GM23338 (cell line): ENCODE measurements around the gene GPRIN2.
"Not testable (repeated sequence)": the region's sequence is repeated elsewhere in the genome, so short reads cannot be mapped to it uniquely, and the experiment has no call there.

Experiments used
- CREB1 ChIP-seq: fragments of 250-450 bp; sonication (Bioruptor Pico); IDR thresholded peaks from 2 replicates; pipeline ENCODE4 v1.5.0; 2020; ENCODE audit warnings: low read depth, mild to moderate bottlenecking, moderate library complexity
- EZH2 ChIP-seq: fragments of 200-600 bp; sonication (generic); IDR thresholded peaks from one replicate; pipeline ENCODE4 v1.8.0; 2017; ENCODE audit warnings: antibody characterized with exemption, mild to moderate bottlenecking, low read depth; ENCODE audit not compliant: unreplicated experiment
- EZH2phosphoT487 ChIP-seq: fragments of 200-600 bp; sonication (generic); IDR thresholded peaks from one replicate; pipeline ENCODE4 v1.8.1; 2018; ENCODE audit warnings: antibody characterized with exemption; ENCODE audit not compliant: unreplicated experiment
- POLR2AphosphoS5 ChIP-seq: IDR thresholded peaks from 2 replicates; pipeline ENCODE4 v1.6.1; 2016; ENCODE audit warnings: antibody characterized with exemption, low read depth
- TF ChIP-seq, protein P1 (sequence below), 2 experiments: fragments of 200-600 bp in 1 of 2; sonication (generic) in 1 of 2; conservative IDR thresholded peaks; 2 replicates each; pipeline versions ENCODE4 v1.5.1 to v1.6.1; 2016 to 2017; ENCODE audit warnings: antibody characterized with exemption in 2 of 2, low read depth in 2 of 2, mild to moderate bottlenecking in 2 of 2, moderate library complexity in 1 of 2

GRCh38 chr10:46512725-46513124, 43.7 kb downstream of the GPRIN2 start:
- TF ChIP-seq EZH2, POLR2AphosphoS5, EZH2phosphoT487, CREB1: not testable (repeated sequence)
- TF ChIP-seq, protein P1, sequence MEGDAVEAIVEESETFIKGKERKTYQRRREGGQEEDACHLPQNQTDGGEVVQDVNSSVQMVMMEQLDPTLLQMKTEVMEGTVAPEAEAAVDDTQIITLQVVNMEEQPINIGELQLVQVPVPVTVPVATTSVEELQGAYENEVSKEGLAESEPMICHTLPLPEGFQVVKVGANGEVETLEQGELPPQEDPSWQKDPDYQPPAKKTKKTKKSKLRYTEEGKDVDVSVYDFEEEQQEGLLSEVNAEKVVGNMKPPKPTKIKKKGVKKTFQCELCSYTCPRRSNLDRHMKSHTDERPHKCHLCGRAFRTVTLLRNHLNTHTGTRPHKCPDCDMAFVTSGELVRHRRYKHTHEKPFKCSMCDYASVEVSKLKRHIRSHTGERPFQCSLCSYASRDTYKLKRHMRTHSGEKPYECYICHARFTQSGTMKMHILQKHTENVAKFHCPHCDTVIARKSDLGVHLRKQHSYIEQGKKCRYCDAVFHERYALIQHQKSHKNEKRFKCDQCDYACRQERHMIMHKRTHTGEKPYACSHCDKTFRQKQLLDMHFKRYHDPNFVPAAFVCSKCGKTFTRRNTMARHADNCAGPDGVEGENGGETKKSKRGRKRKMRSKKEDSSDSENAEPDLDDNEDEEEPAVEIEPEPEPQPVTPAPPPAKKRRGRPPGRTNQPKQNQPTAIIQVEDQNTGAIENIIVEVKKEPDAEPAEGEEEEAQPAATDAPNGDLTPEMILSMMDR (conservative IDR thresholded peaks at IDR 0.05; ENCODE audit: low read depth in 2 of 2): not testable (repeated sequence)
